Measurements from ENCODE around the gene RYR2. TPM values are rescaled to one million over a fixed set of nuclear protein-coding genes. Genes with fewer than 3 reads are reported as not detected.

The RYR2 gene
- polyA plus RNA-seq, 1 of the 3 experiments (the other 2 are of a cell fraction), result under 0.01 TPM

DNA sequence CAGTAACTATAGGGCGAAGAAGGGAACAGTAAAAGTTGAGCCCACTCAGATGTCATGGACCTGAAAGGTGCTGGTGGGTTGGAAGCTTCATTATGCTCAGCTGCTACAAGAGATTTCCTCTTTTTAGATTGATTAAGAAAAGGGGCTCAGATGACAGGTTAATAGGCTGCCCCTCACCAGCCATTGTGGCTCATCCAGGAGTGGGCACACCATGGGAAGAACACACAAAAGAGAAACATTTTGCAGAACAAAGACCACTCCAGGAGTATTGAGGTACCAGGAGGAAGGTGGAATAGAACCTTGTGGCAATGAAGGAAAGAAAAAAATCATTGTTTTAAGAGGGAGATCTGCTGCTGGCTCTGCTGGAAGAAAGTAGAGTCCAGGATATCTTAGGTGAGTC is 205.5 kb downstream of the RYR2 start:
- Histone ChIP-seq H3K4me2 (no peak overlapping the region), H3K4me1 (ENCODE audit: control insufficient read depth in 1 of 2, insufficient read depth in 2 of 2, low read depth in 1 of 2, low read length in 1 of 2) (no peaks in the 10 kb centered on the region), H3F3A (replicated peaks; ENCODE audit: insufficient read depth) (no peaks in the 10 kb centered on the region), H3K9me3 (no peaks in the 10 kb centered on the region), H3K36me3 (replicated peaks in 1 of 2; ENCODE audit: control insufficient read depth in 1 of 2, insufficient read depth in 2 of 2, low read length in 1 of 2) (no peaks in the 10 kb centered on the region), H3K27ac (ENCODE audit: low read depth in 2 of 2, low read length in 1 of 2) (no peak overlapping the region), H3K4me3 (ENCODE audit: low read depth in 2 of 2, low read length in 1 of 2) (no peak overlapping the region), H4K20me1 (ENCODE audit: insufficient read depth) (no peaks in the 10 kb centered on the region), H3K79me2 (ENCODE audit: insufficient read depth) (no peaks in the 10 kb centered on the region), H3K27me3 (ENCODE audit: insufficient read depth) (no peaks in the 10 kb centered on the region), H3K9me2 (no peaks in the 10 kb centered on the region), H3K9ac (no peak overlapping the region), H2AFZ (ENCODE audit: low read depth) (no peak overlapping the region)
- DNase-seq, result no peak
- CTCF ChIA-PET, result no interaction called here
- WGBS (ENCODE audit: low lambda C conversion rate), result 47% methylated on average over 1 of the region's 1 CpG
- POLR2A ChIA-PET, result no interaction called here
- TF ChIP-seq FOXM1 (IDR thresholded peaks at IDR 0.05; ENCODE audit: low read depth) (no peak), POLR2AphosphoS5 (IDR thresholded peaks at IDR 0.05; ENCODE audit: low read depth, low read length) (no peak), EZH2phosphoT487 (IDR thresholded peaks at IDR 0.05; ENCODE audit: borderline replicate concordance, low read depth) (no peak), TAF1 (IDR thresholded peaks at IDR 0.05; ENCODE audit: borderline replicate concordance, low read depth, low read length) (no peak), RFX5 (IDR thresholded peaks at IDR 0.05; ENCODE audit: low read length) (no peak), SIN3A (IDR thresholded peaks at IDR 0.05; ENCODE audit: borderline replicate concordance, low read depth, low read length) (no peak), MEF2A (IDR thresholded peaks at IDR 0.05; ENCODE audit: borderline replicate concordance, low read depth) (no peak), REST (IDR thresholded peaks at IDR 0.05; ENCODE audit: low read depth, low read length) (no peak), TCF12 (IDR thresholded peaks at IDR 0.05) (no peak), USF1 (IDR thresholded peaks at IDR 0.05; ENCODE audit: borderline replicate concordance, low read depth) (no peak), FOXJ3 (CRISPR knock-in tag; IDR thresholded peaks at IDR 0.05) (no peak), RAD21 (IDR thresholded peaks at IDR 0.05; ENCODE audit: low read length) (no peak), ZBTB33 (IDR thresholded peaks at IDR 0.05; ENCODE audit: borderline replicate concordance, low read depth) (no peak), FOSL2 (IDR thresholded peaks at IDR 0.05; ENCODE audit: borderline replicate concordance, low read depth) (no peak), GATA2 (CRISPR knock-in tag; IDR thresholded peaks at IDR 0.05) (no peak), ELF1 (IDR thresholded peaks at IDR 0.05) (no peak), SMC3 (IDR thresholded peaks at IDR 0.05; ENCODE audit: low read depth, low read length) (no peak), USF2 (IDR thresholded peaks at IDR 0.05; ENCODE audit: borderline replicate concordance, low read depth, low read length) (no peak)
- TF ChIP-seq, protein P1, sequence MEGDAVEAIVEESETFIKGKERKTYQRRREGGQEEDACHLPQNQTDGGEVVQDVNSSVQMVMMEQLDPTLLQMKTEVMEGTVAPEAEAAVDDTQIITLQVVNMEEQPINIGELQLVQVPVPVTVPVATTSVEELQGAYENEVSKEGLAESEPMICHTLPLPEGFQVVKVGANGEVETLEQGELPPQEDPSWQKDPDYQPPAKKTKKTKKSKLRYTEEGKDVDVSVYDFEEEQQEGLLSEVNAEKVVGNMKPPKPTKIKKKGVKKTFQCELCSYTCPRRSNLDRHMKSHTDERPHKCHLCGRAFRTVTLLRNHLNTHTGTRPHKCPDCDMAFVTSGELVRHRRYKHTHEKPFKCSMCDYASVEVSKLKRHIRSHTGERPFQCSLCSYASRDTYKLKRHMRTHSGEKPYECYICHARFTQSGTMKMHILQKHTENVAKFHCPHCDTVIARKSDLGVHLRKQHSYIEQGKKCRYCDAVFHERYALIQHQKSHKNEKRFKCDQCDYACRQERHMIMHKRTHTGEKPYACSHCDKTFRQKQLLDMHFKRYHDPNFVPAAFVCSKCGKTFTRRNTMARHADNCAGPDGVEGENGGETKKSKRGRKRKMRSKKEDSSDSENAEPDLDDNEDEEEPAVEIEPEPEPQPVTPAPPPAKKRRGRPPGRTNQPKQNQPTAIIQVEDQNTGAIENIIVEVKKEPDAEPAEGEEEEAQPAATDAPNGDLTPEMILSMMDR (IDR thresholded peaks at IDR 0.05), result no peak
- TF ChIP-seq, protein P2, sequence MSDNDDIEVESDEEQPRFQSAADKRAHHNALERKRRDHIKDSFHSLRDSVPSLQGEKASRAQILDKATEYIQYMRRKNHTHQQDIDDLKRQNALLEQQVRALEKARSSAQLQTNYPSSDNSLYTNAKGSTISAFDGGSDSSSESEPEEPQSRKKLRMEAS (IDR thresholded peaks at IDR 0.05; ENCODE audit: low read depth), result no peak

All from SK-N-SH (cell line).